ENCODE results near the gene PRKAG2.

Gene PRKAG2

GRCh38 chr7:151738925-151739324 is 138.0 kb downstream of the PRKAG2 start:
- H3K4me3 ChIP-seq (ENCODE audit: insufficient read depth, low read length, poor library complexity, severe bottlenecking), result no peak overlapping the region
- no peak overlapping the region for H3K27ac ChIP-seq (ENCODE audit: low read depth, low read length)
- H3K9me3 ChIP-seq (ENCODE audit: insufficient read depth, low read length), result no peaks in the 10 kb centered on the region
- H3K4me2 ChIP-seq (ENCODE audit: low read depth, low read length, poor library complexity, severe bottlenecking), result no peak overlapping the region
- no peaks in the 10 kb centered on the region for H3K79me2 ChIP-seq (ENCODE audit: insufficient read depth, low read length)
- no peaks in the 10 kb centered on the region for H3K9me2 ChIP-seq (replicated peaks; ENCODE audit: insufficient read depth, low read length)
- H4K20me1 ChIP-seq (ENCODE audit: low read depth, low read length), result no peaks in the 10 kb centered on the region
- H3K9ac ChIP-seq (ENCODE audit: low read length), result no peak overlapping the region
- H3F3A ChIP-seq (ENCODE audit: insufficient read depth), result no peaks in the 10 kb centered on the region
- TF ChIP-seq EZH2phosphoT487 (conservative IDR thresholded peaks at IDR 0.05; ENCODE audit: low read length), result no peak
- TF ChIP-seq, protein P1, sequence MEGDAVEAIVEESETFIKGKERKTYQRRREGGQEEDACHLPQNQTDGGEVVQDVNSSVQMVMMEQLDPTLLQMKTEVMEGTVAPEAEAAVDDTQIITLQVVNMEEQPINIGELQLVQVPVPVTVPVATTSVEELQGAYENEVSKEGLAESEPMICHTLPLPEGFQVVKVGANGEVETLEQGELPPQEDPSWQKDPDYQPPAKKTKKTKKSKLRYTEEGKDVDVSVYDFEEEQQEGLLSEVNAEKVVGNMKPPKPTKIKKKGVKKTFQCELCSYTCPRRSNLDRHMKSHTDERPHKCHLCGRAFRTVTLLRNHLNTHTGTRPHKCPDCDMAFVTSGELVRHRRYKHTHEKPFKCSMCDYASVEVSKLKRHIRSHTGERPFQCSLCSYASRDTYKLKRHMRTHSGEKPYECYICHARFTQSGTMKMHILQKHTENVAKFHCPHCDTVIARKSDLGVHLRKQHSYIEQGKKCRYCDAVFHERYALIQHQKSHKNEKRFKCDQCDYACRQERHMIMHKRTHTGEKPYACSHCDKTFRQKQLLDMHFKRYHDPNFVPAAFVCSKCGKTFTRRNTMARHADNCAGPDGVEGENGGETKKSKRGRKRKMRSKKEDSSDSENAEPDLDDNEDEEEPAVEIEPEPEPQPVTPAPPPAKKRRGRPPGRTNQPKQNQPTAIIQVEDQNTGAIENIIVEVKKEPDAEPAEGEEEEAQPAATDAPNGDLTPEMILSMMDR (IDR thresholded peaks at IDR 0.05; ENCODE audit: insufficient read depth, low read length, poor library complexity, severe bottlenecking), result no peak
- H2AFZ ChIP-seq (ENCODE audit: low read depth, low read length, severe bottlenecking), result no peak overlapping the region
- no peaks in the 10 kb centered on the region for H3K36me3 ChIP-seq (ENCODE audit: low read length)
- H3K27me3 ChIP-seq (ENCODE audit: low read length), result no peaks in the 10 kb centered on the region

DNA sequence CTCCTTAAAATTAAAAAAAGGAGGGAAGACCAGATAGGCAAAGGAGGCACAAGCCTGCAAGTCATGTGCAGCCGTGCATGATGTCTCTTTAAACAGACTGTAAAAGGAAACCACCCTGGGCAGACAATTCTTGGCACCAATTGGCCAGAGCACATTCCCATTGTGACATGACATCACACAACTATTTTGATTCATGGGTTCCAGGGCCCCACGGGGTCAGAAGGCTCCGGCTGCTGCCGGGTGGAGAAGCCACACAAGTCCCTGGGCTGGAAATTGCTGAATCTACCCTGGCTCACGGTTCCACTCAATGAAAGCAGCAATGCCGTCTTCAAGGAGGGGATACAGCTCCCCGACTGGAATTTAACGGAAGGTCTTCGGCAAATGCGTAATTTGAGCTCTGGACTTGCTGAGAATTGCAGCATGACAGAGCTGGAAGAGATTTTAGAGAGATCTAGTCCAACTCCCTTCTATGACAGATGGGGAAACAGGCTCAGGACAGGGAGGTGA is 140.5 kb downstream of the PRKAG2 start:
- Histone ChIP-seq H2AFZ (ENCODE audit: low read depth, low read length, severe bottlenecking) (no peak overlapping the region), H3K4me2 (ENCODE audit: low read depth, low read length, poor library complexity, severe bottlenecking) (no peak overlapping the region)

GRCh38 chr7:151735851-151736402 is 141.0 kb downstream of the PRKAG2 start:
- H3K4me2 ChIP-seq (ENCODE audit: low read depth, low read length, poor library complexity, severe bottlenecking), result no peak overlapping the region

More for the DNA sequence above, 140.5 kb downstream of the PRKAG2 start:
- no peak overlapping the region for H3K4me3 ChIP-seq (ENCODE audit: insufficient read depth, low read length, poor library complexity, severe bottlenecking)
- no peaks in the 10 kb centered on the region for H3K27me3 ChIP-seq (ENCODE audit: low read length)
- TF ChIP-seq, protein P1 (IDR thresholded peaks at IDR 0.05; ENCODE audit: insufficient read depth, low read length, poor library complexity, severe bottlenecking), result no peak
- no peak for TF ChIP-seq EZH2phosphoT487 (conservative IDR thresholded peaks at IDR 0.05; ENCODE audit: low read length)
- H3K9ac ChIP-seq (ENCODE audit: low read length), result no peak overlapping the region
- H3K79me2 ChIP-seq (ENCODE audit: insufficient read depth, low read length), result no peaks in the 10 kb centered on the region
- no peaks in the 10 kb centered on the region for H3K9me3 ChIP-seq (ENCODE audit: insufficient read depth, low read length)
- H4K20me1 ChIP-seq (ENCODE audit: low read depth, low read length), result no peaks in the 10 kb centered on the region
- H3K36me3 ChIP-seq (ENCODE audit: low read length), result no peaks in the 10 kb centered on the region
- H3K9me2 ChIP-seq (replicated peaks; ENCODE audit: insufficient read depth, low read length), result no peaks in the 10 kb centered on the region
- H3K27ac ChIP-seq (ENCODE audit: low read depth, low read length), result no peak overlapping the region
- H3F3A ChIP-seq (ENCODE audit: insufficient read depth), result no peaks in the 10 kb centered on the region

More at GRCh38 chr7:151735851-151736402, 141.0 kb downstream of the PRKAG2 start:
- H3K9me2 ChIP-seq (replicated peaks; ENCODE audit: insufficient read depth, low read length), result no peaks in the 10 kb centered on the region
- H3K9me3 ChIP-seq (ENCODE audit: insufficient read depth, low read length), result no peaks in the 10 kb centered on the region
- no peaks in the 10 kb centered on the region for H3K79me2 ChIP-seq (ENCODE audit: insufficient read depth, low read length)
- H3K27me3 ChIP-seq (ENCODE audit: low read length), result no peaks in the 10 kb centered on the region
- H4K20me1 ChIP-seq (ENCODE audit: low read depth, low read length), result no peaks in the 10 kb centered on the region
- H3F3A ChIP-seq (ENCODE audit: insufficient read depth), result no peaks in the 10 kb centered on the region
- H3K4me3 ChIP-seq (ENCODE audit: insufficient read depth, low read length, poor library complexity, severe bottlenecking), result no peak overlapping the region
- H3K36me3 ChIP-seq (ENCODE audit: low read length), result no peaks in the 10 kb centered on the region
- no peak overlapping the region for H2AFZ ChIP-seq (ENCODE audit: low read depth, low read length, severe bottlenecking)
- TF ChIP-seq, protein P1 (IDR thresholded peaks at IDR 0.05; ENCODE audit: insufficient read depth, low read length, poor library complexity, severe bottlenecking), result no peak
- no peak for TF ChIP-seq EZH2phosphoT487 (conservative IDR thresholded peaks at IDR 0.05; ENCODE audit: low read length)
- H3K9ac ChIP-seq (ENCODE audit: low read length), result no peak overlapping the region
- H3K27ac ChIP-seq (ENCODE audit: low read depth, low read length), result no peak overlapping the region
